DND-41 (cell line): Measurements from ENCODE around the gene CCSER2.

Experiments
- ATAC-seq: fragments of 200-7000 bp; cut with Tn5 transposase; 3 replicates; pipeline ENCODE4 v1.9.1; 2021; ENCODE audit warnings: low read depth; ENCODE audit not compliant: insufficient read depth
- DNase-seq: peaks from one replicate; pipeline ENCODE4 v3.0.0-alpha.2; 2020
- H2AFZ ChIP-seq: 2 replicates; pipeline ENCODE4 v1.6.0; 2012; ENCODE audit warnings: low read depth, low read length
- H3K27ac ChIP-seq: 2 replicates; pipeline ENCODE4 v1.5.1; 2012; ENCODE audit warnings: low read length, inconsistent platforms
- H3K27me3 ChIP-seq: fragments of 200-600 bp; sonication (generic); 2 replicates; pipeline ENCODE4 v1.6.0; 2012; ENCODE audit warnings: low read length, mild to moderate bottlenecking, inconsistent platforms; ENCODE audit not compliant: insufficient read depth, poor library complexity
- H3K36me3 ChIP-seq: 2 replicates; pipeline ENCODE4 v1.5.1; 2012; ENCODE audit warnings: low read length, inconsistent platforms; ENCODE audit not compliant: insufficient read depth
- H3K4me1 ChIP-seq: 2 replicates; pipeline ENCODE4 v1.5.1; 2012; ENCODE audit warnings: mild to moderate bottlenecking, low read length; ENCODE audit not compliant: insufficient read depth
- H3K4me2 ChIP-seq: 2 replicates; pipeline ENCODE4 v1.6.0; 2012; ENCODE audit warnings: mild to moderate bottlenecking, moderate library complexity, low read length, inconsistent platforms; ENCODE audit not compliant: insufficient read depth
- H3K4me3 ChIP-seq, 2 experiments: fragments of 200-600 bp in 1 of 2; shearing (Covaris generic) in 1 of 2; 2 replicates each; pipeline ENCODE4 v1.5.1; 2012 to 2016; ENCODE audit warnings: inconsistent platforms in 2 of 2, low read length in 2 of 2, mild to moderate bottlenecking in 2 of 2, low read depth in 1 of 2, moderate library complexity in 1 of 2
- H3K79me2 ChIP-seq: 2 replicates; pipeline ENCODE4 v1.6.0; 2012; ENCODE audit warnings: low read length, inconsistent platforms; ENCODE audit not compliant: insufficient read depth
- H3K9ac ChIP-seq: 2 replicates; pipeline ENCODE4 v1.6.0; 2012; ENCODE audit warnings: low read depth, mild to moderate bottlenecking, inconsistent platforms, low read length, moderate library complexity
- H3K9me3 ChIP-seq: 2 replicates; pipeline ENCODE4 v1.5.1; 2012; ENCODE audit warnings: low read length, moderate library complexity, mild to moderate bottlenecking, inconsistent platforms; ENCODE audit not compliant: insufficient read depth, severe bottlenecking
- H4K20me1 ChIP-seq: 2 replicates; pipeline ENCODE4 v1.6.0; 2012; ENCODE audit warnings: low read length; ENCODE audit not compliant: insufficient read depth
- CTCF ChIP-seq: IDR thresholded peaks from 2 replicates; pipeline ENCODE4 v1.5.1; 2012; ENCODE audit warnings: borderline replicate concordance, low read length, moderate library complexity, mild to moderate bottlenecking; ENCODE audit not compliant: poor library complexity, severe bottlenecking; ENCODE audit errors: extremely low read depth
- EZH2 ChIP-seq: IDR thresholded peaks from 3 replicates; pipeline ENCODE4 v1.6.1; 2012; ENCODE audit warnings: borderline replicate concordance, low read depth, mild to moderate bottlenecking, moderate library complexity, low read length, inconsistent platforms; ENCODE audit not compliant: severe bottlenecking

CCSER2 gene

GRCh38 chr10:84548869-84549268, 220.5 kb downstream of the CCSER2 start:
- Histone ChIP-seq H2AFZ (no peak overlapping the region), H3K9ac (no peak overlapping the region), H3K4me3 (no peak overlapping the region), H3K4me1 (no peaks in the 10 kb centered on the region), H3K4me2 (no peak overlapping the region), H4K20me1 (no peaks in the 10 kb centered on the region; the same call in 1 of the 2 replicates), H3K27ac (no peak overlapping the region), H3K79me2 (no peaks in the 10 kb centered on the region), H3K36me3 (no peaks in the 10 kb centered on the region), H3K27me3 (peaks cover 38% of the 10 kb centered on the region), H3K9me3 (no peaks in the 10 kb centered on the region)
- peak; percentile 48 for TF ChIP-seq CTCF
- no peak for TF ChIP-seq EZH2
- no peak for DNase-seq
- peak; percentile 45; the same call in 1 of the 3 replicates for ATAC-seq

GRCh38 chr10:84549368-84550165, 221.2 kb downstream of the CCSER2 start:
- H3K4me3 ChIP-seq, result no peak overlapping the region
- H3K9ac ChIP-seq, result no peak overlapping the region
- no peak overlapping the region for H3K4me2 ChIP-seq
- no peak overlapping the region for H2AFZ ChIP-seq
- TF ChIP-seq CTCF (no peak), EZH2 (no peak)
- DNase-seq (no peak), ATAC-seq (no peak)
- H3K79me2 ChIP-seq, result no peaks in the 10 kb centered on the region
- no peaks in the 10 kb centered on the region; the same call in 1 of the 2 replicates for H4K20me1 ChIP-seq
- no peak overlapping the region for H3K27ac ChIP-seq
- no peaks in the 10 kb centered on the region for H3K36me3 ChIP-seq
- H3K9me3 ChIP-seq, result no peaks in the 10 kb centered on the region
- H3K4me1 ChIP-seq, result no peaks in the 10 kb centered on the region
- H3K27me3 ChIP-seq, result peaks cover 38% of the 10 kb centered on the region

GRCh38 chr10:84550756-84551436, 222.5 kb downstream of the CCSER2 start:
- H2AFZ ChIP-seq, result no peak overlapping the region
- no peaks in the 10 kb centered on the region for H3K4me1 ChIP-seq
- H3K9me3 ChIP-seq, result no peaks in the 10 kb centered on the region
- H3K27me3 ChIP-seq, result peaks cover 38% of the 10 kb centered on the region
- no peaks in the 10 kb centered on the region; the same call in 1 of the 2 replicates for H4K20me1 ChIP-seq
- ATAC-seq, result no peak
- TF ChIP-seq CTCF, result no peak
- no peak for TF ChIP-seq EZH2
- H3K4me2 ChIP-seq, result no peak overlapping the region
- H3K36me3 ChIP-seq, result no peaks in the 10 kb centered on the region
- H3K9ac ChIP-seq, result no peak overlapping the region
- no peak overlapping the region for H3K27ac ChIP-seq
- no peak overlapping the region for H3K4me3 ChIP-seq
- DNase-seq, result no peak
- H3K79me2 ChIP-seq, result no peaks in the 10 kb centered on the region
